Measurements from ENCODE around the gene SMYD3.

SMYD3 gene

GRCh38 chr1:245810181-245810769 lies 696.8 kb downstream of the SMYD3 start:
- DNase-seq, result no peak

DNA sequence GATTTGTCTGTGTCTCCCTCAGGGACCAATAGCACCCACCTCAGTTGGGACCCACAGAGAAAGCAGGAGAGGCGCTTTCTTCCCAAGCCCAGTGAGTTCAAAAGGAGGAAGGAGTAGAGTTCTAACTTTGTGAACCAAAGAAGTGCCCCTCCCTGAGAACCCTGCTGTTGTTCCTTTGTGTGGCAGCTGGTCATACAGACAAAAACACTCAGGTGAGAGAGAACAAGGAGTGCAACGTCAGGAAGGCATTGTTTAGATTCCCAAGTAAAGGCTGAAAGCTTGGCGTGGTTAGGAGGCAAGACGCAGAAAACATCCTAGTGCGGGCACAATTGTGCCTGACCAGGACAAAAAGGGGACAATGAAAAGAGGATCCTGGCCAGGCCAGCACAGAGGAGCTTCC lies 697.7 kb downstream of the SMYD3 start:
- no peak for DNase-seq

DNA sequence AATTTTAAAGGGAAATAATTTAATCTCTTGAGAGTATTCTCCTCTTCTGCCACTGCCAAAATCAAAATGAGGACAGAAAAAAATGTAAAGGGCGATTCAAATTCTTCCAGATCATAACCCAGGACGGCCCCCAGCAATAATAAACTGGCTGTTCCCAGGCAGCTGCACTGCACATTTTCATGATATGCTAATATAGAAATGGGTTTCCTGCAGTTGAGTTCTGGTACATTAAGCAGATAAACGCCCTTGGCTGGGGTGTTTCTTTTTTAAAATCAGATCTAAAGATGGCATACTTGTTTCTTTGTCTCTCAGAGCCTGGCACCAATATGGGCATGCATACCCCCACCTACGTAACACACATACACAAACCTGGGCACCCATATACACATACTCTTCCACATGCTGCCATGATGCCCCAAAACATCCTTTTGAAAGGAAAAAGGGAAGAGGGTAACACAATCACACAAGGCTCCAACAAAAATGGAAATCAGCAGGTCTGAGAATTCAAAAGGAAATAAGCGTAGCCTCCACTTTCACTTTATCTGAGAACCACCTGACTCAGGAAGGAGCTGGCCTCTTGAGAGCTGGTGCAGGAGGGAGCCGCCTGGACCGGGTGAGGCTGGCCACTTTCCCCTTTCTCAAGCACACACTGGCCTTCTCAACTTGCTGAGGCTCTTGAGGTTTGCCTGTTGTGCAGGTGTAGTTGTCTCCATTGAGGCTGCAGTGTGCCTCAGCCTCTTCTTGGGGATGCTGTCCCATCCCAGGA lies 698.9 kb downstream of the SMYD3 start:
- DNase-seq, result peak; percentile 93

- peak; percentile 89 for DNase-seq
Observed at GRCh38 chr1:245807306-245807705, 699.8 kb downstream of the SMYD3 start.

DNA sequence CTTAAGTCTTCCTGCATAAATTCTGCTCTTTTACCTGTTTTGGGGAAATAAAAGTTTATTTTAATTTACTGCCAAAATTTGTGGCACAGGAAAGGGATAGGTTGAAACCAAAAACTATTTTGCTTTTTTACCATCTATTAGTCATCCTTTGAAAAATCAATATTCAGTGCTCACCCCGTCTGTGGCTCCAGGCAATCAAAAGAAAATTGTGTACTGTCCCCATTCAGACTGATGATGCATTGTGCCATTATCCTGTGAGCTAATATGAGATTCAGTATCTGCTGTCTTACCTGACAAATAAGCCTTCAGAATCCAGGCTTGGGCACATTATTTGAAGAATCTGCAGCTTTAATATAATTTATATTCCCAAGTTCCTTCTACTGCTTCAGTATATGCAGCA lies 701.5 kb downstream of the SMYD3 start:
- no peak for DNase-seq

DNA sequence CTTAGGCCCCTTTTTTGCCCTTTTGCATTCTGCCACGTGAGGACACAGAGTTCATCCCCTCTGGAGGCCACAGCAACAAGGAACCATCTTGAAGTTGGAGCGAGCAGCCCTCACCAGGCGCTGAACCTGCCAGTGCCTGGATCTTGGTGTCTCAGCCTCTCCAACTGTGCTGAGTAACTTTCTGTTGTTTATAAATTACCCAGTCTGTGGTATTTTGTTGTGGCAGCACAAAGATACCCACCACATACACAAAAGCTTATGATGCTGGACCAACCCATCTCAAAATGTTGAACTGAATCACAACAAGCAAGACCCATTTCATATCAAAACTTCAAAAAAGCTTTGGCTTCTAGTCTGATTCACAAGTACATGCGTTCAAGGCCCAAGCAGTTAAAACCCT lies 702.4 kb downstream of the SMYD3 start:
- no peak for DNase-seq

GRCh38 chr1:245803666-245804037 lies 703.4 kb downstream of the SMYD3 start:
- no peak for DNase-seq

GRCh38 chr1:245802941-245803665 lies 704.0 kb downstream of the SMYD3 start:
- no peak for DNase-seq

DNA sequence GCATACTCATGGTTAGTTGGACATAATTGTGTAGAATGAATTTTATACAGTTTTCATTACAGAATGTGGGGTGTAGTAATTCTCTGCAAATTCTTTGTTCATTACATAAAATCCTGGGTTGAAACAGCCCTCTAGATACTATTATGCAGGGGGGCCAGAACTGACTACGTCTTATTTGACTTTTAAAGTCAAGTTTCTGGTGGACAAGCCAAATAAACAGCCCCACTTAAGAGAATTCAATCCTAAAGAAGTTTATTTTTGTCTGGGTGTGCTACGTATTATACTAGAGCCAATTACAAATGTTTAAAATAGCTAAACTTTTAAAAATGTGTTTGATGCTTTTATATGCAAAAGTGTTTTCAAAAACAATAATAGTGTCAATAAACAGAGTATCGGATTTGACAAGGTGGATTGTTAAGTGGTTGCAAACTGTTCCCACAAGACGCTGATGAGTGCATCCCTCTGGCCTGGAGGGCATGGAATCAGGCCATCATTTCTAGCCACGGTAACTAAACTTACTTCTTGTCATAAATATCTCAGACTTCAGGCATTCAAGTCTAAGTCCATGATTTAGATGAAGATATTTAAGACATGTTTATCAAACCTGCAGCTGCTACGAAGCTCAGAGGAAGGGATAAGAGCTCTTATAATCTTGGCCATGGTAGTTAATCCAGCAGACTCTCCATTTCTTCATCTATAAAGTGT lies 706.0 kb downstream of the SMYD3 start:
- DNase-seq, result peak; percentile 24

DNA sequence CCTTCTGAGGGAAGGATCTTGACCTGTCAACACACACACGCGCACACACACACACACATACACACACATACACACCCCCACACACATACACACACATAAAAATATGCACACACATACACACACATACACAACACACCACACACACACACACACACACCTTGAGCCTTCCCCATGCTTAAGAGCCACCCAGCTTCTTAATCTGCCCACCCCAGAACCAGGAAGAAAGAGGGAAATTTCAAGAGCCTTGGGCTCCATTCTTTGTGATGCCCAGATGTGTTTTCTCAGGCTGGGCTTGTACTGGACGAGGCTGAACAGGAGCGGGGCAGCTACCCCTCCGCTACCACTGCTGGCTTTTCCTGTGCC lies 708.7 kb downstream of the SMYD3 start:
- no peak for DNase-seq

GRCh38 chr1:245797592-245798348 lies 709.3 kb downstream of the SMYD3 start:
- no peak for DNase-seq

GRCh38 chr1:245791410-245792312 lies 715.4 kb downstream of the SMYD3 start:
- DNase-seq, result no peak

- DNase-seq, result no peak
Observed at GRCh38 chr1:245790441-245790840, 716.6 kb downstream of the SMYD3 start.

DNA sequence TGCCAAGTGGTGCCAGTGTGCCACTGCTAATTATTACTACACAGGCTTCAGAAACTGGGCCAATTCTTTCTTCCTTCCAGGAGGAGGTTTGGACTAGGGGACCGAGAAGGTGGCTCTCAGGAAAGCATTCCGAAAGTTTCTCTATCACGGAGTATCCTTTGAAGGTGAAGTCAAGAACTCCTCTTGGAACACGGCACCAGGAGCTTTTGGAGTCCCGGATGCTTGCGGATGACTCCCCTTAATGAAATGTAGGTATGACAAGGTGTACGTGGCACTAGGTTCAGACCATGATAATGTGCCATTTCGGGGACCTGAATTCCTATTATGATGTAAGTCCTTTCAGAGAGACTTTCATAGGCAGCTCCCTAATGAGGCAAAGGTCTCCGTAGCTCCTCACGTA lies 718.2 kb downstream of the SMYD3 start:
- no peak for DNase-seq

DNA sequence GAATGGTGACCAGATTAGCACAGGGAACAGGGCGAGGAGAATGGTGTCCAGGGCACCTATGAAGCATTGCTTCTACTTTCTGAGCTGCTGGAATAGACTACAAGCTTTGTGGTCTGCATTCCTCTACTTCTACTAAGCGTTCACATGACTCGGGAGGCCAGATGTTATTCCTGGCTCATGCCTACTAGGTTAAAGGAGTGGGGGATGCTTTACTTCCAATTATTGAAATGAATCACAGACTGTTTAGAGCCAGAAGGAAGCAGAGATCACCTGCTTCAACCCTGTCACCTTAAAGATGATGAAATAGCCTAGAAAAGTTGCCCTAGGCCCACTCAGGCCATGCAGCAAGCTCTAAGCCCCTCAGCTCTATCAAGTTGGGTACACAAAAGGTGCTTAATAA lies 718.8 kb downstream of the SMYD3 start:
- no peak for DNase-seq

- no peak for DNase-seq
Observed at GRCh38 chr1:245786948-245787347, 720.1 kb downstream of the SMYD3 start.

DNA sequence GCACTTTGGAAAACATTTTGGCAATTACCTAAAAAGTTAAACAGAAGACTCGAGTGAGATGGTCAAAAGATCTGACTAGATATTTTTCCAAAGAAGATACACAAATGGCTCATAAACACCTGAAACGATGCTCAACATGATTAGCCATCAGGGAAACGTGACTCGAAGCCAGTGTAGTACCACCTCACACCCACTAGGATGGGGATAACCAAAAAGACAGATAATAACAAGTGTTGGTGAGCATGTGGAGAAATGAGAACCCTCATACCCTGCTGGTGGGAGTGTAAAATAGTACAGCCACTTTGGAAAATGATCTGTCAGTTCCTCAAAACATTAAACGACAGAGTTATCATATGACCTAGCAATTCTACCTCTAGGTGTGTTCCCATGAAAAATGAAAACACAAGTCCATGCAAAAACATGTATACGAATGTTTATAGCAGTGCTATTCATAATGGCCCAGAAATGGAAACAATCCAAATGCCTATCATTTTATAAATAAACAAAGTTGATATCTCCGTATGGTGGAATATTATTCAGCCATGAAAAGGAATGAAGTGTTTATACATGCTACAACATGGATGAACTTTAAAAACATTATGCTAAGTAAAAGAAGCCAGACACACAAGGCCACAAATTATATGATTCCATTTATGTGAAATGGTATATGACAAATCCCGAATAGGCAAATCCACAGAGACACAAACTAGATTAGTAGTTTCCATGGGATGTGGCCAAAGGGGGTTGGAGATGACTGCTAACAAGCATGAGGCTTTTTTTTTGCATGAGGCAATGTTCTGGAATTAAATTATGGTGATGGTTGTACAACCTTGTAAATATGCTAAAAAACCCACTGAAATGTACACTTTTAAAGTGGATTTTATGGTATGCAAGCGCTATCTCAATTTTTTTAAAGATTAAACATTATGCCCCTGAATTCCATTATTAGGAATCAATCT lies 727.0 kb downstream of the SMYD3 start:
- no peak for DNase-seq

- no peak for DNase-seq
Observed at GRCh38 chr1:245777752-245778151, 729.3 kb downstream of the SMYD3 start.

DNA sequence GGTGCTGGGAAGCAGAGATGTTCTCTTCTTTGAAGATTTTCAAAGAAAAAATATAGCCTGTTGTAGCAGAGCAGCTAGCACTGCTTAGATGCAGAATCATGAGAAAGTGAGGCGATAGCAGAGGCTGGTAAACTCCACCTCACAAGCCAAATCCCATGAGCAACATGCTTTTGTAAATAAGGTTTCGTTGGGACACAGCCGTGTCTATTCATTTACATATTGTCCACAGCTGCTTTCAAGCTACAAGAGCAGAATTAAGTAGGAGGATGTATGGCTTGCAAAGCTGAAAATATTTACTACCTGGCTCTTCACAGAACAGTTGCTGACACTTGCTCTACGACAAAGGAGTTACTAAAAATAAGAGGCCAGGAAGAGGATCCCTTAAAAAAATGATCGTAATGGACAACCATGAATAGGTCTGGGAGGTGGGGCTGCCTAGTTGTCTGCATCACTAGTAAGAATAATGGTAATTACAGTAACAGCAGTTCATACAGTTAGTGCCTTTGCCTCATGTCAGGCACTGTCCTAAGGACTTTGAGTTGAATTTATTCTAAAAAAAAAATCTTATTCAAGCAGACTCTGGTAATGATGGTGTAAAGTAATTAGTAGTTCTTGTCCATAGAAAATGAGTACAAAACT lies 730.3 kb downstream of the SMYD3 start:
- peak; percentile 60 for DNase-seq

DNA sequence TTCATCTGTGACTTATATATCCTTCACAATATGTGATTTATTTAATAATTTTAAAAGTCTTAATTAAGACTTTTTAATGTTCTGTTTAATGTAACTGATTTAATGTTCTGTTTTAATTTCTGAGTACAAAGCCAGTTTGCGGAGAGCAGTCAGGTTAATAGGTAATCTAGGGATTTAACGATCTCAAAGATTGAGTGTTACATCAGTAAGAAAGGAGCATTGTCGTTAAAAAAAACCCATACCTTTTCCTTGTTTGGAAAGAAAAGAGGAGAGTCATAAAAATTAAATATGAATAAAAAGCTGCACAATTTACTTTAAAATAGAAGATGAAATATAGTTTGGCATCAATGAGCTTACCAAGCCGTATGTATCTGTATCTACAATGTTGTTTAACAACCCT lies 730.9 kb downstream of the SMYD3 start:
- peak; percentile 74 for DNase-seq

All from DMS79 treated with DMSO at 0.1 percent for 48 hours (cell line).